K562 (cell line): ENCODE measurements around the gene ZNF655.

Experiments
- NFYB ChIP-seq: IDR thresholded peaks from 2 replicates; pipeline ENCODE4 v1.6.1; 2011; ENCODE audit warnings: mild to moderate bottlenecking, moderate library complexity; ENCODE audit not compliant: insufficient read length; ENCODE audit errors: extremely low read depth
- POLR2AphosphoS2 ChIP-seq: IDR thresholded peaks from 2 replicates; pipeline ENCODE4 v1.6.1; 2012; ENCODE audit warnings: low read length, improper control_type of control experiment
- REST ChIP-seq, 2 experiments: fragments of 450-650 bp; formaldehyde crosslinking in 1 of 2; IDR thresholded peaks; 2 replicates each; pipeline versions ENCODE4 v1.4.0 to v1.6.1; 2014 to 2020; ENCODE audit warnings: mild to moderate bottlenecking in 2 of 2, borderline replicate concordance in 1 of 2, low read depth in 1 of 2

DNA sequence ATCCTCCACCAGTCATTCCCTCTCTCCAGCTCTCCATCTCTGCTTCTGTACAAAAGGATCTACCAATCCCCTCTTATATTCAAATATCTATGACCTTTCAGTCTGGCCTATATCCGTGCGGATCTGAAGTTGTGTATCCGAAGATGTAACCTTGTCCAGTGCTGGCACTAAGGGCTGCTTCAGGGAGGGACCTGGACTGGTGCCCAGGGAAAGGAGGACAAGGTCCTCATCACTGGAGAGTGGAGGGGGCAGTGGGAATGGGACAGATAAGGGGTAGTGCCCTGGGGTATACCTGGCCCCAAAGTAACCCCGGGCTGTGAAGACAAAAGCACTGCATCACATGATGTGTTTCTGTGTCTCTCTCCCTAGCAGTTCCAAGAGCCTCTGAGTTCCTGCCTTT lies 41.4 kb downstream of the ZNF655 start:
- TF ChIP-seq NFYB, result no peak
- no peak for TF ChIP-seq POLR2AphosphoS2
- TF ChIP-seq REST (IDR thresholded peaks at IDR 0.05; ENCODE audit: borderline replicate concordance), result no peak
- no peak for TF ChIP-seq REST (CRISPR knock-in tag; IDR thresholded peaks at IDR 0.05; ENCODE audit: low read depth)
